ENCODE measurements around the gene HYAL1.

HYAL1 gene

DNA sequence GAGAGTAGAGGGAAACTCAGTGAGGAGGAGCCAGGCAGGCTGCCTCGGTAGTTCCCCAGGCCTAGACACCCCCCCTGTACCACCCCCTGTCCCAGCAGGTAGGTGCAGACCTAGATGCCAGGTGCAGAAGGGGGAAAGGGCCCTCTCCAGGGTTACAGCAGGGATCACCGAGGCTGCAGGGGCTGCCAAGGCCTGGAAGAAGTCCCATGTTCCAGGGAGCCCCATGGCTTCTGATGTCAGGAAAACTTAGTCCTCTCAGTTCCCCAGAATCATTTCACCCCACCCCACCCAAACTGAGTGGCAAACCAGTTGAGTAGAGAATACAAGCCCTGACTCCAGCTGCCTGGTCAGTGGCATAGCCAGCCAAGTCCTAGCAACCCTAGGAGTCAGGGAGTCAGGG lies 41.9 kb downstream of the HYAL1 start:
- DNase-seq (ENCODE audit: low spot score): no peak

DNA sequence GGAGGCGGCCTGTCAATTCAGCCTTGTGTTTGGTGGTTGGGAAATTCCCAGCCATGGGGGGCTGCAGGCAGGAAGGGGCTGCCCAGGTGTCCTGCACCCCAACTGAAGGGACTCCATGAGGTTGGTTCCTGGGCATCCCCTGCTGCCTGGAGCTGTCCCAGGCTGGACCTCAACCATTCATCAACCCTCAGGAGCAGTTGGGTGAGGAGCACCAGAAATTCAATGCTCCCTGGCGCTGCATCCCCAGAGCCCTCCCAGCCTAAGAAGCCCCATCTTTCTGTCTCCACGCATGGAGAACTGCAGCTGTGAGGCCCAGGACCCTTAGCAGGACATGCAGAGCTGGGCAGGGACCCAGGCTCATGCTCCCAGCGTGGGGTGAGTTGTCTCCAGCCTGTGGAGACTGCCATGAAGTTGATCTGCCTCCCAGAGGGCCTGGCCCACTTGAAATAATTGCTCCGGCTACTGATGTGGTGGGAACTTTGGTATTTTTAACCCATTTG lies 42.4 kb downstream of the HYAL1 start:
- DNase-seq (ENCODE audit: low spot score): no peak

DNA sequence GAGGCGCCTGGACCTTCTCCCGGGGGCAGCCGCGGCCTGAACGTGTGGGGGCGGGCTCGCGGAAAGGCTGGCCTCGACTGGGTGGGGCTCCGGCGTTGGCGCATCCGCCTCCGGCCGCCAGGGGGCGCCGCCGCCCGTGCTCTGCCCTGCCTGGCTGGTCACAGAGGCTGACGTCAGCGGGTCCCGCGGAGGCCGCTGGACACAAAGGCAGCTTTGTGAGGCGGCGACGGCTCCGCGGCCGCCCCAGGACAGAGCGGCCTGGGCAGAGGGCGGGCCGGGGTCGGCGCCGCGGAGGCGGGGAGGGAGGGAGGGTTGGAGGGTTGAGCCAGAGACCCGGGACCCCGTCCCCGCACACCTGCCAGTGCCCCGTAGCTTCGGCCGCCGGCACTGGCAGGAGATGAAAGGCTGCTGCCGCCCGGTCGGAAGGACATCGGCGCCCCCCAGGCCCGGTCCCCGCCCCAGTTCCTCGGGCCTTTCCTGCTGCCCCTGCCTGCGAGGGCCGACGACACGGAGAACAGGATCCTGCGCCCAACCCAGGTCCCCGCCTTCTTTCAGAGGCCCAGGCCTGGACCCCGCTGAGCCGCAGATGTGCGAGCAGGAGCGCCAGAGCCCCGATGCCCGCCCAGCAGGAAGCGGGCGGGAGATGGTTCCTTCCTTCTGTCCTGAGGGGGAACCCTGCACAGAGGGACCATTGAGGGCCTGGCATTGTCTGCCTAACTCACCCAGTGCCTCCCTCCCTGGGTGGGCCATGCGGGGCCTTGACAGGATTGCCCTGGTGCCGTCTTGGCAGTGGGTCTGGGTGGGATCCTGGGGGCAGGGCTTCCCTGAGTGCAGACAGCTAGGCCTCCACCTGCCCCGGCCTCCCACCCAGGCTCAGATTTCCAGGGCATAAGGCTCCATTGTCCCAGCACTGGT lies 43.1 kb downstream of the HYAL1 start:
- DNase-seq (ENCODE audit: low spot score): peak; percentile 83

DNA sequence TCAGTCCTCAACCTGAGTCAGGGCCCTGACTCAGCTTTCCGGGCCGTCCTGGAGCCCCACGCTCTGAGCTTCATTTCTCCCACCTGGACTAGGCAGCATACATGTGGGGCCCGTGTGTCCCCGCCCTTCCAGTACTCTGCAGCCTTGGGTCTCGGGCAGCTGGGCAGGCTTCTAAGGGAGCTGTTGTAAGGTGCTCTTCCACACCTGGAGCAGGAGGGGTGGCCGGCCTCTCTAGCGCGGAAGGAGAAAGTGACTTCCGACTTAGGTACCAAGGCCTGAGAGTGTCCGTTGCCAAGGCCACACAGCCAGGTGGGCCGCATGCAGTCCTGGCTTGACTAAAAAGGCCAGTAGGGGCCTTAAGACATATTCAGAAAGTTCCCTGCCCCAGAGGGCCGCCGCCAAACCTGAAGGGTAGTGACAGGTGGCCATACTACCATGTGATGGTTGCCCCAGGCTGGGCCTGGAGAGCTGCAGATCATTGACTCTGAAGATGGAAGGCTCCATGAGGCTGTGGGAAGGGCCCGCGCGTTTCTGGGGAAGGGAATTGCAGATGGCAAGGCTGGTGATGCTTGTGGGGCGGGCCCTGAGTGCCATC lies 43.8 kb downstream of the HYAL1 start:
- no peak for DNase-seq (ENCODE audit: low spot score)

DNA sequence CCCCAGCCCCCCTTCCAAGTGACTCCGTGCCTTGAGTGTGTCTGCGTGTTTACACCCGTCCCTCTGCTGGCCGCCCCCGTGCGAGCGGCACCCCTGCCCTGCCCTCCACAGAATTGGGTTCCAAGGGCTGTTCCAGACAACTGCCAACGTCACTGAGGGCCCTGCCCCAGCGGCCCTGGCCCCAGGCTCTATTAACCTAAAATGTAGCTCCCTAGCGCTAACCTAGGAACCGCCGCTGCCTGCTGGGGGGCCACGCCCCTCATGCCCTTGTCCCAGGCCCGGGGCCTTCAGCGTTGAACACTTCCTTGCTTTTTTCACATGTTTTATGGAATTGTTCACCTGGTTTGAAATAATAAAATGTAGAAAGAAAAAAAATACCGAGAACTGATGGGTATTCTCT lies 44.4 kb downstream of the HYAL1 start:
- no peak for DNase-seq (ENCODE audit: low spot score)

DNA sequence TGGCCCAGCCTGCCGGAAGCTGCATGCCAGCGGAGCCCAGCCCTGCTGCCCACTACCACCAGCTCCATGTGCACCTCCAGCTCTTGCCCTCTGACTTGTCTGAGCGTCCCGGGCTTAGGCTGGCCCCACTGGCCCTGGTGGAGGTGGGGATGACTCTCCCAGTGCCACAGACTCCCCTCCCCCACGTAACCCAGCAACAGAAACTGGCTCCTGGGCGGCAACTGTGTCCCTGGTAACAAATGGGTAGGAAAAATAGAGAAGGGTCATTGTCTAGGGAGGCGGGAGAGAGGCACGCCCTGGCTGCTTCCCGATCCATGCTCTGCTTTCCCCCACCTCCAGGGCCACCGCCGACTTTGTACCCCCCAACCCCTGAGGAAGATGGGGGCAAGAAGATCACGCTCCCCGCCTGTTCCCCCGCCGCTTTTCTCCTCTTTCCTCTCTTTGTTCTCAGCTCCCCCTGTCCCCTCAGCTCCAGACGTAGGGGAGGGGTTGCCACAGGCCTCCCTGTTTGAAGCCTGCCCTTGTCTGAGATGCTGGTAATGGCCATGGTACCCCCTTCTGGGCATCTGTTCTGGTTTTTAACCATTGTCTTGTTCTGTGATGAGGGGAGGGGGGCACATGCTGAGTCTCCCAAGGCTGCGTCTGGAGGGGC lies 45.2 kb downstream of the HYAL1 start:
- no peak for DNase-seq (ENCODE audit: low spot score)

DNA sequence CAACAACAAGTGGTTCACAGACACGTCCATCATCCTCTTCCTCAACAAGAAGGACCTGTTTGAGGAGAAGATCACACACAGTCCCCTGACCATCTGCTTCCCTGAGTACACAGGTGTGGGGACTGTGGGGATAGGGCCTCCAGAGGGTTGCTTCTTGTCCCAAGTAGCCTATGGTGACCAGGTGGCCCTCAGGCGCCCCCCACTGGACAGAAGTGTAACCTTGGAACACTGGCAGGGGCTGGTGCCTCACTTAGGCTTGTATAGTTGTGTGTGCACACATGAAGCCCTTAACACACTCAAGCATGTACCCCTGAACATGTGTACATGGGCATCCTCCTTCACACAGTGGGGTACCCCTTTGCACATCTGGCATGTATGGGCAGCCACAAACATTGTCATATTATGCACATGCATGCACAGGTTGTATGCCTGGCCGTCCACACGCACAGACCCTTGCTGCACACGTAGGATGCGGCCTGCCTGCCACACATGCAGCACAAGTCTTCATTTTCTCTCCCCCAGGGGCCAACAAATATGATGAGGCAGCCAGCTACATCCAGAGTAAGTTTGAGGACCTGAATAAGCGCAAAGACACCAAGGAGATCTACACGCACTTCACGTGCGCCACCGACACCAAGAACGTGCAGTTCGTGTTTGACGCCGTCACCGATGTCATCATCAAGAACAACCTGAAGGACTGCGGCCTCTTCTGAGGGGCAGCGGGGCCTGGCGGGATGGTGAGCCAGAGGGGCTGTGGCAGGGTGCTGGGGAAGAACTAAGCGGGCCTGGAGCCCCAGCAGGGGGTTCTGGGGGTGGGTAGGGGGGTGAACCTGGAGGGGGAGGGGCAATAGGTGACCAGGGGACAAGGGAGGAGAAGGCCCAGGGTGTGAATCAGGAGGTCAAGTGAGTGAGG lies 46.1 kb downstream of the HYAL1 start:
- no peak for DNase-seq (ENCODE audit: low spot score)

DNA sequence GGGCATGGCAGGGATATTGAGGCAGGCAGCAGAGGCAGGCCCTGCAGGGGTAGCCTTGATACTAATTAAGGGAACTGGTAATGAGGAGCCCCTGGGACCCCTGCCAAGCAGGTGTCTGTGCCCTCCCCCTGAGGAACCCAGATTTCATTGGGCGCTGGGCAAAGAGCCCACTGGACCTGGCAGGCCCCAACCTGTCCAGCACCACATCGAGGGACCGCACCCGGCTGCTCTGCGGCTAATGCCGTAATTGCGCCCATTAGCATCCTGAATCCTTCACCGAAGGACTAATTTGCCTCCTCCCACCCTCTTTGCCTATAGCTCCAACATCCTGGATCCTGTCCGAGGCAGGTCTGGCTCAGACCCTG lies 48.1 kb downstream of the HYAL1 start:
- no peak for DNase-seq (ENCODE audit: low spot score)

DNA sequence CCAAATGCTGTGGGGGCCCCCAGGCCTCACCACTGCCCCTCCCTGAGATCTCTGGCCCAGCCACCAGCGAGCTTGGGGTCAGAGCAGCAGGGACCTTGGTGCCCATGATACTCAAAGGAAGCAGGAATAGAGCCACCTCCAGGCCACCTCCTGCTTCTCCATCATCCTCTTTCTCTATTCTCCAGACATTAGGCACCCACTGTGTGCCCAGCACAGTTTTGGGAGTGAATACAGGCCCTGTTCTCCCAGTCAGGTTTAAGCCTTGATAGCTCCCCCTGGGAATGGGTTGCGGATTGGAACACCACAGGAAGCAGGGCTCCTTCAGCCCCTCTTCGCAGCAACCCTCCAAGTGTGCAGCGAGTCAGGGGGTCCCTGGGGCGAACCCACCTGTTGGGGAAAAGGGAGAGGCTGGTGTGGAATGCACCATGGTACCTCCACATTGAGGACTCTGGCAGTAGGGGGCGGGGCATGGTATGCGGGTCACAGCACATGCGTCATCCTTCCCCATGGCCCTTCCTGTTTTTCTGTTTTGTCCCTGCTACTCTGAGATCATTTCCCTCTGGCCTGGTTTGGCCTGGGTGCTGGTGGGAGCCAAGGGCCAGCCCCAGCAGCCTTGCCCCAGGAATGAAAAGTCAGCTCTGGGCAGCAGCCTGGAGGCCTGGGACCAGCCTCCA lies 48.7 kb downstream of the HYAL1 start:
- no peak for DNase-seq (ENCODE audit: low spot score)

DNA sequence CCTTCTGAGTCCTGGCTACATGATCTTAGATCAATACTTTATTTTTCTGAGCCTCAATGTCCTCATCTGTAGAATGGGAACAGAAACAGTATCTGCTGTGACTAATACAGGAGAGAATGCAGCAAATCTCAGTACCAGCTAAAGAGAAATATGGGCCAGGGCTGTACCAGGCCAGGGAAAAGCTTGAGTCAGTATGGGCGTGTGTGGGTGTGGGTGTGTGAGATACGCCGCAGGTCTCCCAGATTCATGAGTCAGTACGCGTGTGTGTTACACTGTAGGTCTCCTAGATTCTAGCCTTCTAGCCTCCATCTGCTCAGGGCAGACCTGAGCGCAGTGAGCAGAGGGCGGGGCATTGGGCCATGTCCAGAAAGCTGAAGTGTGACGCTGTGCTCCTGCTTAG lies 52.2 kb downstream of the HYAL1 start:
- DNase-seq (ENCODE audit: low spot score): no peak

DNA sequence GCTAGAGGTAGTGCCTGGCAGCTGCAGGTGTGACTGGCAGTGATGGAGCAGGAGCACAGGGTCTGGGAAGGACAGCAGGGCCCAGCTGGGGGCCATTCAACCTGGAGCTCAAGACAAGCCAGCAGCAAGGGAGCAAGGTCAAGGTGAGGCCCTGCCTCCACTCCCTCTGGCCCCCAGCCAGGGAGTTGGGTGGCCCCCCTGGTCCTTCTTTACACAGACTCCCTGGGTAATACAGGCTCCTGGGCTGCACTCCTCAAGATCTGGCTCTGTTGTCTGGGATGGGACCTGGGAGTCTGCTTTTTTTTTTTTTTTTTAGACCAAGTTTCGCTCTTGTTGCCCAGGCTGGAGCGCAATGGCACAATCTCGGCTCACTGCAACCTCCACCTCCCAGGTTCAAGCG lies 52.9 kb downstream of the HYAL1 start:
- DNase-seq (ENCODE audit: low spot score): no peak

Measured in SK-N-DZ (cell line).